ENCODE results near the gene PKNOX2. TPM values are rescaled to one million over a fixed set of nuclear protein-coding genes. Genes with fewer than 3 reads are reported as not detected.

PKNOX2 gene
- total and polyA plus RNA-seq, 2 of the 4 experiments (the other 2 are of a cell fraction) = 0.72 to 2.3 TPM

GRCh38 chr11:125401746-125402145 is 237.2 kb downstream of the PKNOX2 start:
- ChIA-PET POLR2A (ENCODE audit: unreplicated experiment) (interaction anchor here (0.6 kb wide), 1 partner anchor 13 kb away, joined by 4 read pairs; no protein-coding TSS in a partner anchor), CTCF (interaction anchor here (1.0 to 2.4 kb wide), 2 partner anchors 11 to 311 kb away, joined by 3 to 8 read pairs; no protein-coding TSS in a partner anchor)
- intact Hi-C loops (cut with micrococcal nuclease) = loop anchor here (5.0 to 10.0 kb wide), 3 partner anchors 137 to 527 kb away; no protein-coding TSS in a partner anchor
- H3K18ac ChIP-seq (ENCODE audit: low read depth, low read length) = no peak overlapping the region
- peaks cover 8% of the 10 kb centered on the region; the same call in 1 of the 2 replicates for H3K4me1 ChIP-seq (ENCODE audit: control insufficient read depth, insufficient read depth, low read length)
- TF ChIP-seq MAFK (IDR thresholded peaks at IDR 0.05; ENCODE audit: low read depth, low read length) (peak; percentile 45; the same call in 1 of the 2 replicates), SMC3 (IDR thresholded peaks at IDR 0.05; ENCODE audit: low read depth, low read length) (no peak), RAD21 (IDR thresholded peaks at IDR 0.05; ENCODE audit: low read length) (no peak), NFE2L2 (IDR thresholded peaks at IDR 0.05; ENCODE audit: low read depth, low read length) (peak; percentile 33; the same call in 1 of the 2 replicates), USF2 (IDR thresholded peaks at IDR 0.05; ENCODE audit: low read depth, low read length) (no peak)
- no peak overlapping the region for H3K9ac ChIP-seq (ENCODE audit: low read depth, low read length)
- peak; percentile 26 for DNase-seq
- no peak overlapping the region for H4K91ac ChIP-seq (ENCODE audit: insufficient read depth, low read depth, low read length)
- peak; percentile 19; the same call in 1 of the 2 replicates for ATAC-seq (ENCODE audit: low read depth)
- no peak overlapping the region for H4K8ac ChIP-seq (ENCODE audit: low read depth in 2 of 2, low read length in 2 of 2)
- WGBS, 2 experiments (ENCODE audit: extremely low coverage in 2 of 2, insufficient read length in 1 of 2) = 83% methylated on average over 1 of the region's 11 CpGs; no CpG with 5 or more reads in 1 of the 2 experiments
- no peak overlapping the region for H2BK20ac ChIP-seq (ENCODE audit: low read depth, low read length)
- no peak overlapping the region for H2BK15ac ChIP-seq (ENCODE audit: low read depth, low read length)
- in situ Hi-C loops (cut with MboI; ENCODE audit: low sequenced_read_pairs) = loop anchor here (10.0 to 25.0 kb wide), 3 partner anchors 237 to 739 kb away; partner anchors contain the start of genes PKNOX2, SIAE and SPA17
- no peak overlapping the region for H2BK120ac ChIP-seq (ENCODE audit: low read depth, low read length)
- peak overlapping the region; percentile 0 for H2AK9ac ChIP-seq (replicated peaks; ENCODE audit: low read depth, low read length, poor library complexity)
- no peak overlapping the region for H2BK5ac ChIP-seq (ENCODE audit: low read depth, low read length, poor library complexity, severe bottlenecking)
- H3K4ac ChIP-seq (ENCODE audit: low read depth, low read length) = no peak overlapping the region
- no peaks in the 10 kb centered on the region for H3K9me3 ChIP-seq (ENCODE audit: control insufficient read depth, insufficient read depth, low read length)
- H3K4me3 ChIP-seq (ENCODE audit: insufficient read depth, low read depth, low read length) = no peak overlapping the region
- H3K27me3 ChIP-seq (ENCODE audit: control insufficient read depth, insufficient read depth, low read length) = peaks cover 7% of the 10 kb centered on the region
- H2AFZ ChIP-seq (replicated peaks; ENCODE audit: low read length, poor library complexity) = no peak overlapping the region
- BruUV-seq (replicated peaks) = no TSS peak
- no peak overlapping the region for H3K23ac ChIP-seq (ENCODE audit: low read depth, low read length)
- H3K4me2 ChIP-seq (ENCODE audit: low read depth, low read length) = no peak overlapping the region
- no peak overlapping the region for H3K14ac ChIP-seq (replicated peaks; ENCODE audit: low read depth, low read length)
- no peaks in the 10 kb centered on the region for H3K9me1 ChIP-seq (ENCODE audit: insufficient read depth, low read length)
- H3K56ac ChIP-seq (ENCODE audit: extremely low read depth, insufficient read depth, low read length) = no peak overlapping the region
- no peaks in the 10 kb centered on the region for H4K20me1 ChIP-seq (ENCODE audit: insufficient read depth, low read length)
- no peaks in the 10 kb centered on the region for H3K79me1 ChIP-seq (ENCODE audit: low read depth in 1 of 2, low read length in 2 of 2)
- no peak overlapping the region for H3K27ac ChIP-seq (ENCODE audit: insufficient read depth, low read length)
- no peak overlapping the region for H4K5ac ChIP-seq (ENCODE audit: low read depth, low read length)
- H2AK5ac ChIP-seq (ENCODE audit: low read depth, low read length) = peak overlapping the region; percentile 7; the same call in 1 of the 2 replicates
- H3K36me3 ChIP-seq (ENCODE audit: control insufficient read depth, insufficient read depth, low read length) = peaks cover 2% of the 10 kb centered on the region; the same call in 1 of the 2 replicates
- dilution Hi-C loops (cut with HindIII; ENCODE audit: low sequenced_read_pairs, unreplicated experiment) = no loop called here

All from IMR-90 (cell line).